ENCODE data around the gene NCOA3.
"Not testable (repeated sequence)": the region's sequence is repeated elsewhere in the genome, so short reads cannot be mapped to it uniquely, and the experiment has no call there.

Gene NCOA3

DNA sequence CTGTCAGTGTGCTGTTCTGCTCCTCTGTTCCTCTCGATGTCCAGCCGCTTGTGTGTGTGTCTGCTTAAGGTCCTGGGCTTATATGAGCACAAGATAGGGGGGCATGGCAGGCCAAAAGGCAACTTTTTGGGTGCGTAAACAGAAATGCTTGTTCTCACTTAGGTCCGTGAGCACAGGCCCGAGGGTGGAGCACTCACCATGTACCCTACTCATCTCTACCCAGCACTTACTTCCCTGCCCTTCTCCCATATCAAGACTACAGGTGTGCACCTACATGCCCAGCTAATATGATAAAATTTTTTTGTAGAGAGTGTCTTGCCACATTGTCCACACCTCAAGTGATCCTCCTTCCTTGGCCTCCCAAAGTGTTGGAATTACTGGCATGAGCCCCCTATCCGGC, 34.3 kb downstream of the NCOA3 start:
- H3K4me3 ChIP-seq (ENCODE audit: low read depth, low read length) = no peak overlapping the region

- no peak overlapping the region for H3K4me3 ChIP-seq (ENCODE audit: low read depth, low read length)
These were observed 39.0 kb downstream of the NCOA3 start for GRCh38 chr20:47540443-47541354.

DNA sequence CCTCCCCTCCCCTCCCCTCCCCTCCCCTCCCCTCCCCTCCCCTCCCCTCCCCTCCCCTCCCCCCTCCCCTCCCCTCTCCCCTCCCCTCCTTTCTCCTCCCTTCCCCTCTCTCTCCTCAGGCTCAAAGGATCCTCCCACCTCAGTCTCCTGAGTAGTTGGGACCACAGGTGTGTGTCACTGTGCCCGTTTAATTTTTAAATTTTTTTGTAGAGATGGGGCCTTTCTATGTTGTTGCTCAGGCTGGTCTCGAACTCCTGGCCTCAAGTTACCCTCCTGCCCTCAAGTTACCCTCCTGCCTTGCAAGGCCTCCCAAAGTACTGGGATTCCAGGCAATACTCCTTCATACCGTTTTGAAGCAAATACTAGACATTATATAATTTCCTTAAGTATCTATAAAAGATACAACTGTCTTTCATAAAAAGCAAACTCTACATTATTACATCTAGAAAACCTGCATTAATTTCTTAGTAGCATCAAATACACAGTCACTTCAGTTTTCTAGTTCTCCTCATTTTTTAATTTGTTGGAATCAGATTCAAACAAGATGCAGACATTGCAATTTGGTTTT, 39.8 kb downstream of the NCOA3 start:
- H3K4me3 ChIP-seq (ENCODE audit: low read depth, low read length) = no peak overlapping the region

DNA sequence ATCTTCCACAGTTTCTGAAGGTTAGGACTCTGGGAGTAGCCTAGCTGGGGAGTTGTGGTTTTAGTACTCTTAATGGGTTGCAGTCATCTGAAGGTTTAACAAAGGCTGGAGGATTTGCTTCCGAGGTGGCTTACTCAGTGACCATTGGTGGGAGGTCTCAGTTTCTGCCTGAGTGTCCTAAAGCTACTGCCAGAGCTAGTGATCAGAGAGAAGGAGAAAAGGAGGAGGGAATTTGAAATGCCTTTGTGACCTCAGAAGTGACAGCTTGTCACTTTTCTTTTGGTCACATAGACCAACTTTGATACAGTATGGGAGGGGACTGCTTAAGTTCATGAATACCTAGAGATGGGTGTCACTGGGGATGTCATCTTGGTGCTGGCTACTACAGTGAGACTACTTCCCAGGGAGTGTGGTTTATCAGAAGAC, 41.3 kb downstream of the NCOA3 start:
- no peak overlapping the region for H3K4me3 ChIP-seq (ENCODE audit: low read depth, low read length)

- no peak overlapping the region for H3K4me3 ChIP-seq (ENCODE audit: low read depth, low read length)
These were observed 42.6 kb downstream of the NCOA3 start for GRCh38 chr20:47544240-47544639.

GRCh38 chr20:47544852-47545251, 43.2 kb downstream of the NCOA3 start:
- no peak overlapping the region for H3K4me3 ChIP-seq (ENCODE audit: low read depth, low read length)

DNA sequence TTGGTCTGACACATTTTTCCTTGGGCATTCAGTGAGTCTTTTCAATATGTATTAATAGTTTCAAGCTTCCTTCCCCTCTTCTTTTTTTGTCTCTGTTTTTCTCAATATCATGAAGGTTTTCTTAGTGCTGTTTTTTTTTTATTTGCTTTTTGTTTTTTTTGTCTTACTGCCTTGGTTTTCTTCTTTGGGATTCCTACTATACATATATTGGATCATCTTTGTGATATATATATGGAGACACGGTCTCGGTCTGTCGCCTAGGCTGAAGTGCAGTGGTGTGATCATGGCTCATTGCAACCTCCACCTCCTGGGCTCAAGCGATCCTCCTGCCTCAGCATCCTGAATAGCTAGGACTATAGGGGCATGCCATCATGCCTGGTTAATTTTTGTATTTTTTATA, 43.8 kb downstream of the NCOA3 start:
- H3K4me3 ChIP-seq (ENCODE audit: low read depth, low read length) = no peak overlapping the region

GRCh38 chr20:47546184-47547033, 44.7 kb downstream of the NCOA3 start:
- no peak overlapping the region for H3K4me3 ChIP-seq (ENCODE audit: low read depth, low read length)

GRCh38 chr20:47547034-47547387, 45.3 kb downstream of the NCOA3 start:
- H3K4me3 ChIP-seq (ENCODE audit: low read depth, low read length) = no peak overlapping the region

GRCh38 chr20:47549671-47550070, 48.0 kb downstream of the NCOA3 start:
- H3K4me3 ChIP-seq (ENCODE audit: low read depth, low read length) = no peak overlapping the region

DNA sequence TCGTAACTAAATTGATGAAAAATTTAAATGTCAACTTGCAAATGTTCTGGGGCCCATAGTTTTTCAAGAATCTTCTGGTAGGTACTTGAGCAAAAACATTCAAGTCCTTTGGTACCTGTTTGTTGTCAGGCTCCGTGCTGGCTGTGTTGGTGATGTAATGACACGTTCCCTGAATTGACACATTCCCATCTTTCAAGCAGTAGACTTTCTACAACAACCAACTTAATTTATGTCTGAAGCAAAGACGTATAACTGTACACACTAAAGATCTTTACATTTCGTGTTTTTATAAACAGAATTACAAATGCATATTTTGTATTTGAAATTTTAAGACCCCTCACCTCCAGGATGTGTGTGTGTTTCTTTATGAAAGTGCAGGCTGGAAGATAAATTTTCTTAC, 49.5 kb downstream of the NCOA3 start:
- H3K4me3 ChIP-seq (ENCODE audit: low read depth, low read length) = no peak overlapping the region

- H3K4me3 ChIP-seq (ENCODE audit: low read depth, low read length) = no peak overlapping the region
These were observed 50.2 kb downstream of the NCOA3 start for GRCh38 chr20:47551841-47552240.

- no peak overlapping the region for H3K4me3 ChIP-seq (ENCODE audit: low read depth, low read length)
These were observed 51.3 kb downstream of the NCOA3 start for GRCh38 chr20:47552996-47553395.

- H3K4me3 ChIP-seq (ENCODE audit: low read depth, low read length) = not testable (repeated sequence)
These were observed 52.0 kb downstream of the NCOA3 start for GRCh38 chr20:47553594-47554235.

DNA sequence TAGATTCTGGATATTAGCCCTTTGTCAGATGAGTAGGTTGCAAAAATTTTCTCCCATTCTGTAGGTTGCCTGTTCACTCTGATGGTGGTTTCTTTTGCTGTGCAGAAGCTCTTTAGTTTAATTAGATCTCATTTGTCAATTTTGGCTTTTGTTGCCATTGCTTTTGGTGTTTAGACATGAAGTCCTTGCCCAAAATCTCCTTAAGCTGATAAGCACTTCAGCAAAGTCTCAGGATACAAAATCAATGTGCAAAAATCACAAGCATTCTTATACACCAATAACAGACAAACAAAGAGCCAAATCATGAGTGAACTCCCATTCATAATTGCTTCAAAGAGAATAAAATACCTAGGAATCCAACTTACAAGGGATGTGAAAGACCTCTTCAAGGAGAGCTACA, 52.6 kb downstream of the NCOA3 start:
- not testable (repeated sequence) for H3K4me3 ChIP-seq (ENCODE audit: low read depth, low read length)

- H3K4me3 ChIP-seq (ENCODE audit: low read depth, low read length) = no peak overlapping the region
These were observed 55.5 kb downstream of the NCOA3 start for GRCh38 chr20:47557218-47557617.

DNA sequence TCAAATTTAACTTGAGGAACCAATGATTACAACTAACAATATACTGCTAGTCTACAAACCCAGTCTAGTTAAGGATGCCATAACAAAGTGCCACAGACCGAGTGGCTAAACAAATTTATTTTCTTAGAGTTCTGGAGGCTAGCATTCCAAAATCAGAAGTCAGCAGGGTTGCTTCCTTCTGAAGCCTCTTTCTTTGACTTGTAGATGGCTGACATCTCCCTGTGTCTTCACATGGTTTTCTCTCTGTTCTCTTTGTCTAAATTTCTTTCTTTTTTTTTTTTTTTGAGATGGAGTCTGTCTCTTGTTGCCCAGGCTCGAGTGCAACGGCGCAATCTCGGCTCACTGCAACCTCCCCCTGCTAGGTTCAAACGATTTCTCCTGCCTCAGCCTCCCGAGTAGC, 56.1 kb downstream of the NCOA3 start:
- H3K4me3 ChIP-seq (ENCODE audit: low read depth, low read length) = no peak overlapping the region

DNA sequence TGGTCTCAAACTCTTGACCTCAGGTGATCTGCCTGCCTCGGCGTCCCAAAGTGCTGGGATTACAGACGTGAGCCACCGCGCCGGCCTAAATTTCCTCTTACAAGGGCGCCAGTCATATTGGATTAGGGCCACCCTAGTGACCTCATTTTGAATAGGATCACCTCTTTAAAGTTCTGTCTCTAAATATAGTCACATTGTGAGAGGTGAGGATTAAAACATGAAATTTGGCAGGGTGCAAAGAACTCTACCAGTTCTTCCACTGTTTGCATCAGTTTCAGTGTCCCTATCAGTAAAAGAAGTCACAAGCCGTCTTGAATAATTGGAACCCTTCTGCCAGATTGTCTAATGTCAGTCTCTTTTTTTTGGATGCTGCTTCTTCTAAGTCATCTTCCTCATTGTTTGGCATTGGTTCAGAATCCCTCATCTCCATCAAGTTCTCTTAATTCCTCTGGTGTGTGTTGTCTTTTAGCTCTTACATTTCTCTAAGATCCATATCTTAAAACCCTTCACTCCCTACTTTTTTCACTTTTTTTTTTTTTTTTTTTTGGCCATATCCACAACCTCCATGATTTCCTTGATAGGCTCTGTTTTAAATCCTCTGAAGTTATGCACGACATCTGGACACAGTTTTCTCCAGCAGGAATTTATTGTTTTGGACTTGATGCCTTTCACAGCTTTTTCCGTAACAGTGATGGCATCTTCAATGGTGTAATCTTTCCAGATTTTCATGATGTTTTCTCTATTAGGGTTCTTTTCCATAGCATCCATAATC, 56.8 kb downstream of the NCOA3 start:
- no peak overlapping the region for H3K4me3 ChIP-seq (ENCODE audit: low read depth, low read length)

DNA sequence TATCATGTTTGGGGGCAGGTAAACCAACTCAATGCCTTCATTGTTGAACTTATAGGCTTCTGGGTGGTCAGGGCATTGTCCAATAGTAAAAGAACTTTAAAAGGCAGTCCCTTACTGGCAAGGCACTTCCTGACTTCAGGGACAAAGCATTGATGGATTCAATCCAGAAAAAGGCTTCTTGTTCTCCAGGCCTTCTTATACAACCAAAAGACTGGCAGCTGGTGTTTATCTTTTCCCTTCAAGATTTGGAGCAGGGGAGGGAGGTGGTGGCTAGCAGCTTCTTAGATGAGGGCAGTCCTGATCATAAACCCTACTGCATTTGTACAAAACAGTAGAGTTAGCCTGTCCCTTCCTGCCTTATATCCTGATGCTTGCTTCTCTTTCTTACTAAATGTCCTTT, 57.5 kb downstream of the NCOA3 start:
- no peak overlapping the region for H3K4me3 ChIP-seq (ENCODE audit: low read depth, low read length)

DNA sequence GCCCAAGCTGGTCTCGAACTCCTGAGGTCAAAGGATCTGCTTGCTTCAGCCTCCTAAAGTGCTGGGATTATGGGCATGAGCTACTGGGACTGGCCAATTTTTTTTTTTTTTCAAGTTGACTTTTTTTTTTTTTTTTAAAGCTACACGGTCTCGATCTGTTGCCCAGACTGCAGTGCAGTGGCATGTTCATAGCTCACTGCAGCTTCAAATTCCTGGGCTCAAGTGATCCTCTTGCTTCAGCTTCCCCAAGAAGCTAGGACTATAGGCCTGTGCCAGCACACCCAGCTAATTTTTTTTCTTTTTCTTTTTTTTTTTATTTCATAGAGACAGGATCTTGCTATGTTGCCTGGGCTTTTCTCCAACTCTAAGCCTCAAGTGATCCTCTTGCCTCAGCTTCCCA, 59.5 kb downstream of the NCOA3 start:
- no peak overlapping the region for H3K4me3 ChIP-seq (ENCODE audit: low read depth, low read length)
